ENCODE measurements around the gene STRIP2.
"Not testable (repeated sequence)": the region's sequence is repeated elsewhere in the genome, so short reads cannot be mapped to it uniquely, and the experiment has no call there.

STRIP2 gene

GRCh38 chr7:129422727-129423126 is 11.5 kb upstream of the STRIP2 start:
- DNase-seq: no peak

- no peak for DNase-seq
Observed at GRCh38 chr7:129423700-129424410, 10.4 kb upstream of the STRIP2 start.

GRCh38 chr7:129426482-129426881 is 7.8 kb upstream of the STRIP2 start:
- DNase-seq: no peak

- DNase-seq: no peak
Observed at GRCh38 chr7:129427526-129428045, 6.6 kb upstream of the STRIP2 start.

- DNase-seq: no peak
Observed at GRCh38 chr7:129431911-129432643, 2.2 kb upstream of the STRIP2 start.

GRCh38 chr7:129434675-129435318 is 565 bp downstream of the STRIP2 start:
- DNase-seq: no peak

GRCh38 chr7:129435414-129435829 is 1.2 kb downstream of the STRIP2 start:
- no peak for DNase-seq

GRCh38 chr7:129436335-129436923 is 2.2 kb downstream of the STRIP2 start:
- no peak for DNase-seq

- DNase-seq: no peak
Observed at GRCh38 chr7:129437190-129437589, 3.0 kb downstream of the STRIP2 start.

- DNase-seq: no peak
Observed at GRCh38 chr7:129438281-129438838, 4.1 kb downstream of the STRIP2 start.

- DNase-seq: no peak
Observed at GRCh38 chr7:129438839-129439651, 4.8 kb downstream of the STRIP2 start.

- no peak for DNase-seq
Observed at GRCh38 chr7:129439963-129440625, 5.9 kb downstream of the STRIP2 start.

GRCh38 chr7:129443612-129444011 is 9.4 kb downstream of the STRIP2 start:
- no peak for DNase-seq

GRCh38 chr7:129444776-129445175 is 10.5 kb downstream of the STRIP2 start:
- DNase-seq: not testable (repeated sequence)

- not testable (repeated sequence) for DNase-seq
Observed at GRCh38 chr7:129446925-129447324, 12.7 kb downstream of the STRIP2 start.

GRCh38 chr7:129447445-129447844 is 13.2 kb downstream of the STRIP2 start:
- not testable (repeated sequence) for DNase-seq

- DNase-seq: not testable (repeated sequence)
Observed at GRCh38 chr7:129448608-129449007, 14.4 kb downstream of the STRIP2 start.

GRCh38 chr7:129450295-129450694 is 16.1 kb downstream of the STRIP2 start:
- no peak for DNase-seq

GRCh38 chr7:129452589-129453231 is 18.5 kb downstream of the STRIP2 start:
- DNase-seq: no peak

GRCh38 chr7:129453510-129454248 is 19.4 kb downstream of the STRIP2 start:
- DNase-seq: no peak

Data from KG1 (cell line).